NAMALWA (cell line): ENCODE results near the gene LURAP1L.

Source experiments
- DNase-seq: peaks from one replicate; pipeline ENCODE4 v3.0.0-alpha.2; 2015; ENCODE audit warnings: low spot score

LURAP1L gene

GRCh38 chr9:12777121-12778022, 2.6 kb downstream of the LURAP1L start:
- DNase-seq: no peak

GRCh38 chr9:12778389-12778788, 3.6 kb downstream of the LURAP1L start:
- no peak for DNase-seq

GRCh38 chr9:12781226-12781733, 6.5 kb downstream of the LURAP1L start:
- DNase-seq: no peak

- no peak for DNase-seq
These were observed 9.1 kb downstream of the LURAP1L start for GRCh38 chr9:12783767-12784460.

- no peak for DNase-seq
These were observed 9.8 kb downstream of the LURAP1L start for GRCh38 chr9:12784461-12785259.

GRCh38 chr9:12785260-12785770, 10.5 kb downstream of the LURAP1L start:
- no peak for DNase-seq

DNA sequence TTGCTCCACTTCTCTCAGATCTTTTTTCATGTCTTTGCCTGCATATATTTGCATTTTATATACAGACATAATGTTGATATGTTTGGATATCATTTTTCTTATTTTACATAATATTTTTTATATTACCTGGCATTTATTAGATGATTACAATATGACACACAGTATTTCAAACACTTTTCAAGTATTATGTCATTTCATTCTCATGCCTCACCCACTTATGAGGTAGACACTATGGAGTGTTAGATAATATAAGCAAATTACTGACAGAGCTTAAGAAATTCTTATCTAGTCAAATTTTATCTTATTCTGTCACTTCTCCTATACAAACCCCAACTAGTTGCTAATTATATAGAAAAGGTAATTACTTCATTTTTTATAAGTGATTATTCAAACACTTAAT, 11.1 kb downstream of the LURAP1L start:
- no peak for DNase-seq

DNA sequence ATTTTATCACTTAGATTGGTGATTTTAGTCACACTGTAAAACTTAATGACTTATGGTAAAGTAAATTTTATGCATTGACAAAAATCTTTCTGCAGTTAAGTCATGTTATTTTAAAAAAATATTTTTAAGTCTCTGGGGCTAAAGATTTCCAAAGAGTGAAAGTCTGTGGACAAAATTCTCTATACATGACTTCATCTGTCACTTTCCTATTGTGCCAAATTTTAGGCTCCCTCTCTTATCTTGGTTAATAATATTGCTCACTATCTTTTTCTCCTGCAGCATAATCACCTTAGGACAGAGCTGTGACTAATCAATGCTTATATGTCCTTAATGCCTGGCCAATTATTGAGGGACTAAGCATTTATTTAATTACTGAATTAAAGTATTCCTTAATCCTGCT, 15.2 kb downstream of the LURAP1L start:
- DNase-seq: no peak

DNA sequence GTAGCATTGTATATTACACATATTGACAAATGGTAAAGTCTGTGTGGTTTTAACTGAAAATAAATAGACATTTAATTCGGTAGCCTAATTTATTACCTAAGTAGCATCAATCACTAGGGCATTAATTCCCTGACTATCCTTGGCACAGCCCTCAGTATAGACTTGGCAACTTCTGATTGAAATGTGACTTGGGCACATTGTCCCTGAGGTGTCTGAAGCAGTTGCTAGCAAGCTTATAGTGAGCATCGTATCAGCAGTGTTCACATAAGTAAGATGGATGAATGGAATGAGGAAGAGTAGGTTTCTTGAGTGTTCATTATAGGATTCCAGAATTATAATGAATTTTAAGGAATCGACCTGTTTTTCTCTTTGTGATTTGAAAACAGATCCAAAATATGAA, 16.1 kb downstream of the LURAP1L start:
- DNase-seq: no peak

DNA sequence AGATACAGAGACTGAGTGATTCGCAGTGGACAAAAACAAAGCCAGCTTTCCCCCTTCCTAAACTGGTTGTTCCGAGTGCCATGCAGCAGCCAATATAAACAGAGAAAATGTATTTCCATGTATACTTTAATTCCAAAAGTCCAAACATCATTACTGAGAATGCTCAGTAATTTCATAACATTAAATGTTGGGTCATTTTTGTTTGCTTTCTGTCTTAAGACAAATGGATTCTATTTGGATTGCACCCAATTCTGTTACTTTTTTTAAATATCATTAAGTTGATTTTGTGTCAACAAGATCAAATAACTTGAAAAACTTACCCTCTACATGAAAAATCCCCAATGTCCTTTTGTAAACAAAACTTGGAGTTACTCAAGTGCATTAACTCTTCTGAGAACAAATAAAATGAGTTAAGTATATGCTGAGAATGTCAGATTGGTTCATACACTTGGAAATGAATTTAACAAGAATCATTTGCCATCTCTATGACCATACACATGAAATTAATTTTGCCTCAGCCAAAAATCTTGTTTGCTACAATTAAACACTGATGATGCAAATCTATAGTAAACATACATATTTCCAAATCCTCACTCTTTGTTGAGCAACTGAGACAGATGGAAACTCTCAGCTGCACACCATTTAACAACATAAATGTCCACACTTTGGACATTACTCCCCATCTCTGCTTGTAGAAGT, 19.4 kb downstream of the LURAP1L start:
- DNase-seq: no peak

DNA sequence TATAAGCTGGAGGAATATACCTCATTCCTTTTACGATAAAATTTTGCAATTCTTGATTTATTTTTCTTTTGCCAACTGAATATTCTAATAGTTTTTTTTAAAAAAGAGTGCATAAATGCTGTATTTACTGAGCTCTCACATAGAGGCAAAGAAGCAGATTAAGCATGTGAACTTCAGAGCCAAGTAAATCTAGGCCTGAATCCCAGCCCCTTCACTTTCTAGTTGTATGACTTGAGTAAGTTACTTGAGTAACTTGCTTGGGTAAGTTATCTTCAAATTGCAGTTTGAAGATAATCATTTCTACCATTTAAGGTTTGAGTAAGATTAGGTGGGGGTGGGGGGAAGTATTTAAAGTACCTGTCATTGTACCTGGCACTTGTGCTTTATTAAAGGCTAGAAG, 21.8 kb downstream of the LURAP1L start:
- no peak for DNase-seq

DNA sequence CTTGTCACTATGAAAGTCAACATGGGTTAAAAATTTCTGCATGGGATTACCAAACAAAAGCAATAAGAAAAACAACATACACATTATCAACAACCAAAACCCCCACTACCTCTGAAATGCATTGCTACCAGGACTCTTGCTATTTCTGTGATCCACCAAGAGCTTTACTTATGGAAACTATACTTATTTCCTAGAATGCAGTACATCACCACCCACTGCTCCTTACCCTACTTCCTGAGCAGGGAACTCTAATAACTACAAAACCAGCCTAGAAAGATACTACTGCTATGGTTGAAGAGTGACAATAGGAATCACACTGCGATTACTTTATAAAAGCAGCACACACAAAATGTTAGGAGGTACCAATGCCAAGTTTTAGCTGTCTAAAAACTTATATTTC, 22.2 kb downstream of the LURAP1L start:
- no peak for DNase-seq

- no peak for DNase-seq
These were observed 23.4 kb downstream of the LURAP1L start for GRCh38 chr9:12798066-12798770.

GRCh38 chr9:12801187-12801586, 26.4 kb downstream of the LURAP1L start:
- DNase-seq: no peak

- DNase-seq: no peak
These were observed 26.8 kb downstream of the LURAP1L start for GRCh38 chr9:12801663-12802062.

DNA sequence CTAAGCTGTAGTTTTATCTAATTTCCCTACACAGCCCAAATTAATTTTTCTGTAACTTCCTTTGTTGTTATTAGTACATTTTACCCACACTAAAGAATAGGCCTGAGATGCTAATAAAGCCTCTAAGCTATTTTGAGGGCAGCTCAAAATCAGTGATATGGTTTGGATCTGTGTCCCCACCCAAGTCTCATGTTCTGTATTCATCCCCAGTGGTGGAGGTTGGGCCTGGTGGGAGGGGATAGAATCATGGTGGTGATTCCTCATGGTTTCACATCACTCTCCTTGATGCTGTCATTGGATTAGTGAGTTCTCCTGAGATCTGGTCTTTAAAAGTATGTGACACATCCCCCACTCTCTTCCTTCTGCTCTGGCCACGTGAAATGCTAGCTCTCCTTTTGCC, 27.3 kb downstream of the LURAP1L start:
- DNase-seq: no peak

- DNase-seq: no peak
These were observed 33.7 kb downstream of the LURAP1L start for GRCh38 chr9:12808569-12808968.

DNA sequence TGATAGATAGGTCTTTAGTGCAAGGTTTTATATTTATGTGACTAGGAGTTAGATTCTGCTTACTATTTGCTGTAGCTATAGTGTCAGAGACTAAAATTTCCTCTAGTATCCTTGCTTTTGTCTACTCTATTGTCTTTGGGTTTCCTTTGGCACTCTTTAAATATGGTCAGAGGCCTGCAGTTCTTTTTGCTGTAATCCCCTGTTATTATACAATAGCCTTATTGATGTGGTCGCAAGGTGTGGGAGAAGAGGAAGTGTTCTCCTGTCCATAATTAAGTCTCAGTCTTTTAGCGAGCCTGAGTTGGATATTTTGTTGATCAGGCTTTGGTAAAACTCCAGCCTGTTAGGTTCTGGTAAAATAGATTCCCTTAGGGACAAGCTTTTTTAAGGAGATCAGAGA, 34.9 kb downstream of the LURAP1L start:
- no peak for DNase-seq

DNA sequence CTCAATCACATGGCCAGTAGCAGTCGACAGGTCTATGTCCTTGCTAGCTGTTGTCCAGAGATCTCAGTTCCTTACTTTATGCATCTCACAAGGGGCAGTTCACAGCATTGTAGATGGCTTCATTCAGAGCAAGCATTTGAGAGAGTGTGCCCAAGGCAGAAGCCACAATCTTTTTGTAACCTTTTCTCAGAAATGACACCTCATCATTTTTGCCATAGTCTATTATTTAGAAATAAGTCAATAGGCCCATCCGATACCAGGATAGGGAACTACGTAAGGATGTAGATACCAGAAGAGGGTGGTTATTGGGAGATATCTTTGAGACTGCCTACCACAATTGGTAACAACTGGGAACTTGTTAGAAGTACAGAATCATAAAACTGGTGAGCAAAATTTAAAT, 37.1 kb downstream of the LURAP1L start:
- DNase-seq: no peak

GRCh38 chr9:12812710-12813109, 37.9 kb downstream of the LURAP1L start:
- DNase-seq: no peak

- DNase-seq: no peak
These were observed 38.7 kb downstream of the LURAP1L start for GRCh38 chr9:12813533-12813932.
